Smooth muscle cell of the pulmonary artery (primary cell): ENCODE results near the gene POTEC. TPM values are rescaled to one million over a fixed set of nuclear protein-coding genes. Genes with fewer than 3 reads are reported as not detected.

Experiments used
- total RNA-seq: library from RNA; depleted of rRNA; stranded (reverse); fragments of >200 nt; gene quantifications from 2 replicates; pipeline ENCODE4 v1.2.3, GENCODE V29; 2014

Gene POTEC
- under 0.01 TPM in 2 replicates for total RNA-seq

GRCh38 chr18:14543446-14543964 lies at the start of gene POTEC:
POTEC (minus strand) TSS chr18:14543600; CDS start chr18:14543146, 454 bp downstream.

Other genes starting within 250 kb of the POTEC start
- 0.73 and 1.4 TPM in 2 replicates for gene ANKRD30B, start 204.6 kb upstream of the POTEC start, total RNA-seq